ENCODE results near the gene EYS. TPM values are rescaled to one million over a fixed set of nuclear protein-coding genes. Genes with fewer than 3 reads are reported as not detected.

Gene EYS
- total and polyA plus RNA-seq, 2 of the 8 experiments (the other 6 are each of a cell fraction or from before 2014, with no cell fraction given): 0.05 to 0.13 TPM

DNA sequence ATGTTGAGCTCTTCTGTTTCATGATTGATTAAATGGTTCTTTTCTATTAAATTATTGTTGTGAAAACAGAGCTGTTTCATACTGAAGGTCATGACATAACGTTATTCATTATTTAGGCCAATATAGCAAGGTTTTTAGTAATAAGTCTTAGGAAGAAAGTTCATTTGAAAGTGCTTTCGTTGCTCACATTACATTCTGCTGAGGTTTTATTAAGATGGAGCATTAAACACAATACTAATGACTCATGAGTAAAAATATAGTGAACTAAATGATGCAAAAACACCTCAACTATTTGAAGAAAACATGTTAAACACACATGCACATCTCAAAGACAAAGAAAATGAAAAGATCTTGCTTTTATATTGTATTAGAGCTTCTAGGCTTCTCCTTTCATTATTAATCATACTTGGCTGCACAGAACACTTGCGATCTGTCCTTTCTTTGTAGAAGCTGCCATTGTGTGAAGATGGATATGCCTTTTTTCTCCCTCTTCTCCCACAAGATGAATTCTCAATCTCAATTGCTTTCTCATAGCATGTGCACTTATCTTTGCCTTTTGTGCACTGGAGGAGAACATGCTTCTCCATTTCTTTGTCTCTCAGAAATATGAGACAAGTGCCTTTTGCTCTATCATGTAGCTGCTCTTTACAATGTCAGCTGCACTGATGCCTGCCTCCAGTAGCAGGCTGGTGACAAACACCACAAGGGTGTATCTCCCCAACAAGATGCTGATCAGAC, 1759.1 kb downstream of the EYS start (continued):
- TF ChIP-seq CTBP2 (IDR thresholded peaks at IDR 0.05; ENCODE audit: borderline replicate concordance, insufficient read depth, insufficient read length, low read length) (no peak), TAF7 (optimal IDR thresholded peaks at IDR 0.05; ENCODE audit: borderline replicate concordance, low read depth, low read length) (no peak), CHD2 (IDR thresholded peaks at IDR 0.05; ENCODE audit: low read length) (no peak)
- TF ChIP-seq, protein P1, sequence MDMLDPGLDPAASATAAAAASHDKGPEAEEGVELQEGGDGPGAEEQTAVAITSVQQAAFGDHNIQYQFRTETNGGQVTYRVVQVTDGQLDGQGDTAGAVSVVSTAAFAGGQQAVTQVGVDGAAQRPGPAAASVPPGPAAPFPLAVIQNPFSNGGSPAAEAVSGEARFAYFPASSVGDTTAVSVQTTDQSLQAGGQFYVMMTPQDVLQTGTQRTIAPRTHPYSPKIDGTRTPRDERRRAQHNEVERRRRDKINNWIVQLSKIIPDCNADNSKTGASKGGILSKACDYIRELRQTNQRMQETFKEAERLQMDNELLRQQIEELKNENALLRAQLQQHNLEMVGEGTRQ (IDR thresholded peaks at IDR 0.05; ENCODE audit: low read length): no peak

Measured in H1 (cell line).